ENCODE data around the gene GEN1. TPM values are rescaled to one million over a fixed set of nuclear protein-coding genes. Genes with fewer than 3 reads are reported as not detected.

Gene GEN1
- total and polyA plus RNA-seq, 2 donors from 2014 or later, result 1.4 to 6.2 TPM

DNA sequence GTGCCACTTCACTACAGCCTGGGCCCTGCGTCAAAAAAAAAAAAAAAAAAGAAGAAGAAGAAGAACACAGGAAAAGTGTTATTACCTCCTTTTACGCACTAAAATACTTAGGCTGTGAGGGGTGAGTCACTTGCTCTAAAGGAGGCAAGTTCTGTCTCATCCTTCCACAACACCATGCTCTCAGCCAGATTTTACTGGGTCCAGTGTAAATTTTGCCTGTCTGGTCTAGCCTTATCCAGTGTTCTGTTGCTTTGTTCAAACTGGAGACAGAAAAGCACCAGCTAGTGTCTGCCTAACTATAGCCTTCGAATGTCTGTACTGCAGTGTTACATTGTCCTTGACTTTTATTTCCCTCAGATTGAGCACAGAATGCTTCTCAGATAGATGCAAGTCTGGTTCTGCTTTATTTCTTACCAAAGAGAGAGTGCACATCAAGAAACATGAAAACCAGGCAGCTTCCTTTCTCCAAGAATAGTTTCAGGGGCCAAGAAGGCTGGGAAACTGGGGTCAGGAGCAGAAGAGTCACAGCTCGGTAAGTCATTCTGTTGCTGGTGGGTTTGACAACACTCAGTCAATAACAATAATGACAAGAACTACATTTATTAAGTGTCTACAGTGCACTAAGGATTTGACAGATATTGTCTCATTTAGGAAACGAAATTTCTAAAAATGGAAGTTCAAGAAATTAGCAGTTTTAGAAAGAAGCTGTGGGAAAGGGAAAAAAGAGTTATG, 59.2 kb downstream of the GEN1 start:
- Histone ChIP-seq H3K4me1 (ENCODE audit: control insufficient read depth in 2 of 3, insufficient read depth in 2 of 3, low read depth in 1 of 3, low read length in 3 of 3) (no peaks in the 10 kb centered on the region), H3K4me3 (ENCODE audit: low read length in 3 of 3) (no peak overlapping the region), H3K27ac (ENCODE audit: low read depth in 2 of 2, low read length in 2 of 2) (no peak overlapping the region), H3K27me3 (ENCODE audit: control insufficient read depth, insufficient read depth, low read length) (no peaks in the 10 kb centered on the region), H3K9me3 (ENCODE audit: control insufficient read depth in 2 of 3, insufficient read depth in 1 of 3, low read length in 3 of 3) (no peaks in the 10 kb centered on the region), H3K9ac (ENCODE audit: low read length in 3 of 3) (no peak overlapping the region), H3K36me3 (ENCODE audit: control insufficient read depth in 2 of 3, insufficient read depth in 3 of 3, low read length in 3 of 3) (no peaks in the 10 kb centered on the region)
- intact Hi-C loops (cut with DNase I), result no loop called here
- TF ChIP-seq, protein P1, sequence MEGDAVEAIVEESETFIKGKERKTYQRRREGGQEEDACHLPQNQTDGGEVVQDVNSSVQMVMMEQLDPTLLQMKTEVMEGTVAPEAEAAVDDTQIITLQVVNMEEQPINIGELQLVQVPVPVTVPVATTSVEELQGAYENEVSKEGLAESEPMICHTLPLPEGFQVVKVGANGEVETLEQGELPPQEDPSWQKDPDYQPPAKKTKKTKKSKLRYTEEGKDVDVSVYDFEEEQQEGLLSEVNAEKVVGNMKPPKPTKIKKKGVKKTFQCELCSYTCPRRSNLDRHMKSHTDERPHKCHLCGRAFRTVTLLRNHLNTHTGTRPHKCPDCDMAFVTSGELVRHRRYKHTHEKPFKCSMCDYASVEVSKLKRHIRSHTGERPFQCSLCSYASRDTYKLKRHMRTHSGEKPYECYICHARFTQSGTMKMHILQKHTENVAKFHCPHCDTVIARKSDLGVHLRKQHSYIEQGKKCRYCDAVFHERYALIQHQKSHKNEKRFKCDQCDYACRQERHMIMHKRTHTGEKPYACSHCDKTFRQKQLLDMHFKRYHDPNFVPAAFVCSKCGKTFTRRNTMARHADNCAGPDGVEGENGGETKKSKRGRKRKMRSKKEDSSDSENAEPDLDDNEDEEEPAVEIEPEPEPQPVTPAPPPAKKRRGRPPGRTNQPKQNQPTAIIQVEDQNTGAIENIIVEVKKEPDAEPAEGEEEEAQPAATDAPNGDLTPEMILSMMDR (IDR thresholded peaks at IDR 0.05; ENCODE audit: borderline replicate concordance, extremely low read depth, insufficient read depth), result no peak
- FAIRE-seq (no peak), DNase-seq (no peak)

- no peaks in the 10 kb centered on the region for H3K27me3 ChIP-seq (ENCODE audit: control insufficient read depth, insufficient read depth, low read length)
- no peaks in the 10 kb centered on the region for H3K9me3 ChIP-seq (ENCODE audit: control insufficient read depth in 2 of 3, insufficient read depth in 1 of 3, low read length in 3 of 3)
- H3K4me3 ChIP-seq (ENCODE audit: low read length in 3 of 3), result no peak overlapping the region
- H3K27ac ChIP-seq (ENCODE audit: low read depth in 2 of 2, low read length in 2 of 2), result no peak overlapping the region
- FAIRE-seq (no peak), DNase-seq (no peak)
- H3K4me1 ChIP-seq (ENCODE audit: control insufficient read depth in 2 of 3, insufficient read depth in 2 of 3, low read depth in 1 of 3, low read length in 3 of 3), result no peaks in the 10 kb centered on the region
- H3K9ac ChIP-seq (ENCODE audit: low read length in 3 of 3), result no peak overlapping the region
- intact Hi-C loops (cut with DNase I), result no loop called here
- no peaks in the 10 kb centered on the region for H3K36me3 ChIP-seq (ENCODE audit: control insufficient read depth in 2 of 3, insufficient read depth in 3 of 3, low read length in 3 of 3)
- TF ChIP-seq, protein P1 (IDR thresholded peaks at IDR 0.05; ENCODE audit: borderline replicate concordance, extremely low read depth, insufficient read depth), result no peak
These were observed 60.0 kb downstream of the GEN1 start for GRCh38 chr2:17813742-17814473.

DNA sequence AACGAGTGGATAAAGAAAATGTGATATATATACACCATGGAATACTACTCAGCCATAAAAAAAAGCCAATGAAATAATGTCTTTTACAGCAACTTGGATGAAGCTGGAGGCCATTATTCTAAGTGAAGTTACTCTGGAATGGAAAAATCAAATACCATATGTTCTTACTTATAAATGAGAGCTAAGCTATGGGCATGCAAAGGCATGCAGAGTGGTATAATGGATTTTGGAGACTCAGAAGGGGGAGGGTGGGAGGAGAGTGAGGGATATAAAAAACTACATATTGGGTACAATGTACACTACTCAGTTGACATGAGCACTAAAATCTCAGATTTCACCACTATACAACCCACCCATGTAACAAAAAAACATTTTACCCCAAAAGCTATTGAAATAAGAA, 60.7 kb downstream of the GEN1 start:
- intact Hi-C loops (cut with DNase I), result no loop called here
- no peak overlapping the region for H3K4me3 ChIP-seq (ENCODE audit: low read length in 3 of 3)
- FAIRE-seq, result no peak
- H3K27ac ChIP-seq (ENCODE audit: low read depth in 2 of 2, low read length in 2 of 2), result no peak overlapping the region
- no peak overlapping the region for H3K9ac ChIP-seq (ENCODE audit: low read length in 3 of 3)
- DNase-seq, result no peak
- H3K9me3 ChIP-seq (ENCODE audit: control insufficient read depth in 2 of 3, insufficient read depth in 1 of 3, low read length in 3 of 3), result no peaks in the 10 kb centered on the region
- H3K4me1 ChIP-seq (ENCODE audit: control insufficient read depth in 2 of 3, insufficient read depth in 2 of 3, low read depth in 1 of 3, low read length in 3 of 3), result no peaks in the 10 kb centered on the region
- H3K36me3 ChIP-seq (ENCODE audit: control insufficient read depth in 2 of 3, insufficient read depth in 3 of 3, low read length in 3 of 3), result no peaks in the 10 kb centered on the region
- no peaks in the 10 kb centered on the region for H3K27me3 ChIP-seq (ENCODE audit: control insufficient read depth, insufficient read depth, low read length)
- TF ChIP-seq, protein P1 (IDR thresholded peaks at IDR 0.05; ENCODE audit: borderline replicate concordance, extremely low read depth, insufficient read depth), result no peak

All from kidney (tissue), 14 donors.